Measurements from ENCODE around the gene PPP3CA.

- TF ChIP-seq CTCF (IDR thresholded peaks at IDR 0.05) (no peak), POLR2A (IDR thresholded peaks at IDR 0.05) (no peak)
These were observed 10.4 kb upstream of the PPP3CA start for GRCh38 chr4:101357751-101358150.
